Suppressor macrophage treated with lipopolysaccharide for 4 hours (primary cell): ENCODE results near the gene FCER1G.

ENCODE experiments used
- DNase-seq: peaks from one replicate; pipeline ENCODE4 v3.0.0-alpha.2; 2020

The FCER1G gene

DNA sequence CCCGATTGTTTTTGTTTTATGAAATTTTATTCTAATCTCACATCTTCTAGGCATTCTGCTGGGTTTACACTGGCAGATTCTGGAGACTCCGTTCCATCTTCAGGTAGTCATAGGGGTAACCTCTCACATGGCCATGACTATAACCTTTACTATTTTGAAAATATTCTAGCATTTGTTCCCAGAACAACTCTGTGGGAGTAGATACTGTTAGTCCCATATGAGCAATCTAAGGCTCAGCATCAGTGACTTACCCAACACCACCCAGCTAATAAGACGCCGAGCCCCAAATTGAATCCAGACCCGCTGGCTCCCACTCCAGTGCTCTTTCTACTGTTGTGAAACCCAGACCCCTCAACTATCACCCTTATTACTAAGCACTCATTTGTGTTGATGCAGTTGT lies 26.1 kb upstream of the FCER1G start:
- DNase-seq: no peak

DNA sequence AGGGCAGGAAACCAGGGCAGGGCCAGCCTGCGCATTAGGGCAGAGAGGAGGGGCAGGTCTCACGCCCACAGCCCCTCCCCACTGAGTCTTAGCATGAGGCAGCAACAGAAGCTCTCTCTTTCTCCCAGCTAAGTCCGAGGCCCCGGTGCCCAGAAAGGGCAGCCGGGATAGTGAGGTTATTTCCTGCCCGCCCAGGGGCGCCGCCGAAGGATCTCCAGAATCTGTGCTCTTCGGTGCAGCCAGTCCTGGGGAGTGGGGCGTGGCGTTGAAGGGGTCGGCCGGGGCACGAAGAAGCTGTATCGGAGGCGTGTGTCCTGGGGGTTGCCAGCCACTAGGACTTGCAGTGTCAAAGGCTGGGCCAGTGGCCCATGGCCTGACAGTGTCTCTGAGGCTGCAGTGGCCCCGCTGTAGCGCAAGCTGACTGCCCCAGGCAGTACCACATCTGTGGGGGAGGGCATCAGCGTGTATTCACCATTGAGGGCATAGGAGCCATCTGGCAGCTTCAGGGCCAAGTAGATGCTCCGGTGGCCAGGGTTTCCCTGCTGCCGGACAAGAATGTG lies 24.1 kb upstream of the FCER1G start:
- DNase-seq: no peak

DNA sequence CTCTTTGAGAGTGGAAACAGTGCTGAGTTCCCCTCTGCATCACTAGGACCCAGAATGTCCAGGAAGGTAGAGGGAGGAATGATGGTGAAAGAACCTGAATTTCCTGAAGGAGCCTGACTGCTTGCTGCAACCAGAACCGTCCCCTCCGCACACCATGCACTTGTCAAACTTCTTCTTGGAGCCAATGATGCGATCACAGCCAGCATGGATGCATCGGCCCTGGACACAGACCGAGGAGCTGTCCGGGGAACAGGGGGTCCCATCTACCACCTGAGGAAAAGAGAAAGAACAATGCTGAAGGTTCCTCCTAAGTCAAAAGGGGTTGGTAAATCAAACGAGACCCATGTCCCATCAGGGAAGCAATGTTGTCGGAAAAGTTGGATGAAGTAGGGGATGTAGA lies 23.1 kb upstream of the FCER1G start:
- no peak for DNase-seq

DNA sequence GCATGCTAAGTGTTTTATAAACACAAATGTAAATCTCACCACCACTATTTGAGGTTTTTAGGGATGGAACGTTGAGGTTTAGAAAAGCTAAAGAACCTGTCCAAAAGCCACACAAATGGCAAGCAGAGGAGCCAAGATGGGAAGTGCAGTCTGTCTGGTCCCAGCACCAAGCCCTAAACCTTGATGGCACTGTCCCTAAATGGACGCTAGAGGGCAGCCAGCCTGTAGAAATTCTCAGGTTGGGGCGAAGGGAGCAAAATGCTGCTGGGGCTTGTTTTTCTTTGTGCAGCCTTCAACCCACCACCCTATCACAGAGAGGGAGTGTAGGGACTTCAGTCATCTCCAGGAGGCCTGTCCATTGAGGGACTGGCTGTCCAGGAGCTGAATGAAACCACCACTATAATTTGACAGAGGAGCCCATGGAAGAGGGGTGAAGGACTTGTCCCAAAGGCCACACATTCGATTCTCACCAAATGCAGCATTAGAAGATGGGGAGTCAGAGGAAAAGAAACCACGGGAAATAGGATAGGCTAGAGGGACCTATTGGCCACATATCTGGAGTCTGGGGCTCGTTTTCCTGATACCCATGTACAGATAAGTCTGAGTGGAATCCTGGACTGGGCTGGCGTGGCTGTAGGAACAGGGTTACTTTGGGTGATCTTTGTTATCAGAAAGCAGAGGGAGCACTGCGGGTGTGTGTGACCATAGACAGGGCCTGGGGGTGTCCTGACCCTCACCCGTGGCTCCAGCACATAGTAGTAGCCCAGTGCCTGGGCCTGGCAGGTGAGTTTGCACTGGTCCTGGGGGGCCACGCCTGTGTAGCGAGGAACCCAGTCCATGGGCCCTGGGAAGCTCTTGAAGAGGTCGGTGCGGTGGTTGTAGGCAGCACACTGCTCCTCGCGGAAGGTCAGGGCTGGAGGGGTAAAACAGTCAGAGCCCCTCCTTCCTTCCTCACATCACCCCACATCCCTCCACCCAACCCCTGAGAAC lies 22.3 kb upstream of the FCER1G start:
- peak; percentile 84 for DNase-seq

DNA sequence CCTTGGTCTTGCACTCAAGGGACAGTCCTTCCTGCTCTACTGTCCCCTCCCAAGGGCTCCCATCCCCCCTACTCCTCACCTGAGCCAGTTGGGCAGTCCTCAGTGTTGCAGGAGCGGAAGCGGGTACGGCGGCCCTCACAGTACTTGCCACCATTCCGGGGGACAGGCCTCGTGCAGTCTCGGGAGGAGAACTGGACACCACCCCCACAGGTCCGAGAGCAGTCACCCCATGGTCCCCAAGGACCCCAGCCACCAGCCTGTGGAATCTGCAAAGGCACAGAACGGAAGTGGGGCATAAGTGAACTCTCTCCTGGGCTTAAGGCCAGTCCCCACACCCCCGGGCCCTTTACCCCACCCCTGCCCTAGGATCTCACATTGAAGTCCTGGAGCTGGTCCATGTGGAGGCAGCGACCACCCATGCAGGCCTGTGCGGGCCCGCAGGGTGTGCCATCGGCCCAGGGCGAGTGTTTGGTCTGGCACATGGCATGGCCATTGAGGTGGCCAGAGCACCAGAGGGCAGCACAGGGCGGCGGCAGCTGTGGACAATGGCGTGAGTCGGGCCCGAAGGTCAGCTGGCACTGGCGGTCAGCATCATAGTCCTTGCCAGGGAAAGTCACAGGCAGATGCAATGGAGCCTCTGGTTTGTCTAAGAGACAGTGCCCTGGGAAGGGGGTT lies 21.4 kb upstream of the FCER1G start:
- no peak for DNase-seq

DNA sequence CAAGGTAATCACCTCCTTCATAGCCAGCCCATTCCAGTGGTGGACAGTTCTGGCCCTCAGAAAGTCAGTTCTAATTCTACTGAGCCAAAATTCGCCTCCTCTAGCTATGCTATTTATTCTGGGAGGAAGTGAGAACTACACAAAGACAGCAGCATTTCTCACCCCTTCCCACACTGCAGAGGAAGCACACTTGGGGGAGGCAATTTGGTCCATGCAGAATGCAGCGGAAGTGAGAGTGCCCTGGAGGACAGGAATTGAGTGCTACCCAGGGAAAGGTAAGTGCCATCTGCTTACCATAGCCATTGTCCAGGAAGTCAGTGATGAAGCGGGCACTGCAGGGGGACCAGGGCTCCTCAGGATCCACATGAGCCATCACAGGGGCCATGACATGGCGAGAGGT lies 19.9 kb upstream of the FCER1G start:
- peak; percentile 77 for DNase-seq

DNA sequence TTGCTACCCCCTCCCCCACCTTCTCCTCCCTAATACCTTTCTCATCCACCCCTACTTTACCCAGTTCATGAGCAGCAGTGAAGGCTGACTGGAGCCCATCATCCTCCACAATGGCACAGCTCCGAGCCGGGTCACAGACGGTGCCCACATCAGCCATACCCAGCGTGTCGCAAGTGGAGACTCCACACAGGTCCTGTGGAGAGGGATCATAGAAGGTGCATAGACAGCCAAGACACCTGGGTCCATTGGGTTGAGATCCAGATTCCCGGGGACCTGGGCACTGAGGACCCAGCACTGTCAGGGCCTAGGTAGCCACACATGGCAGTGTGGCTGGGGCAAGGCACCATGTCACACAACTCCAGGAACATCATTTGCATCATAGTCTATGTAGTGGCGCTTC lies 19.0 kb upstream of the FCER1G start:
- no peak for DNase-seq

DNA sequence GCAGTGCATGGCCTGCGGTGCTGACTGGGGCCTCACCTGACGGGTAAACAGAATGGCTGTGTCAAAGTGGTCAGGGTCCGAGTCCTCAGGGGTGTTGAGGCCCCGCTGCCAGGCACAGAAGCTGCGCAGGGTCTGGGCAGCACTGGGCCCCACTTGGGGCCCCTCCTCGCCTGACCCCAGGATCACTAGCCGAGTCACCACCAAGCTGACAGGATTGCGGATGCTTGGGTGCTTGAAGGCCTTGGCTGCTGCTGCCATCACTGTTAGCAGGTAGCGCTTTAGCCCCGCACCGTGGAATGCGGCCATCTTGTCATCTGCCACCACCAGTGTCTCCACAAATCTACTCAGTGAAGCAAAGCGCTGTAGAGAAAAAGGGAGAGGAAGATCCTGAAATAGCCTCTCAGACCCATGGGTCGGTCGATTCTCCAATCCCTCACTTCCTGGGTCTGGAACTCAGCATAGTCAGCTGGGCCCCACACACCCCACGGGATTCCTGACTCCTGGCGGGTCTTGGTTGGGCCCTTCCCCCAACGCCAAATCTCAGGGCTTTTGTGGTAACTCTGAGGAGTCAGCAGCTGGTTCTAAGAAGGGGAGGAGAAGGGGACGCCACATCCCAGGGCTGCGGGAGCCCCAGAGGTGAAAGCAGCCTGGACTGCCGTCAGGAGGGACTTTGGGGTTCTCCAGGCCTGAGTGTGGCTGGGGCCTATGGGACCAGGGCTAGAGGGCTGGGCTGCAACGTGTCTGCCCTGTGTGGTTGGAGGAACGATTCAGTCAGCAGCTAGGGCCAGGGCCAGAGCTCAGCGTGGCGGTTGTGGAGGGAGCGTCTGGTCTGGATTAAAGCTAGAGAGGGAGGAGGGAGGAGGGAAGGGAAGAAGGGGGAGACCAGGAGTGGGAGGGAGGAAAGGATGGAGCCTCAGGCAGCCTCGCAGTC lies 18.3 kb upstream of the FCER1G start:
- DNase-seq: no peak

DNA sequence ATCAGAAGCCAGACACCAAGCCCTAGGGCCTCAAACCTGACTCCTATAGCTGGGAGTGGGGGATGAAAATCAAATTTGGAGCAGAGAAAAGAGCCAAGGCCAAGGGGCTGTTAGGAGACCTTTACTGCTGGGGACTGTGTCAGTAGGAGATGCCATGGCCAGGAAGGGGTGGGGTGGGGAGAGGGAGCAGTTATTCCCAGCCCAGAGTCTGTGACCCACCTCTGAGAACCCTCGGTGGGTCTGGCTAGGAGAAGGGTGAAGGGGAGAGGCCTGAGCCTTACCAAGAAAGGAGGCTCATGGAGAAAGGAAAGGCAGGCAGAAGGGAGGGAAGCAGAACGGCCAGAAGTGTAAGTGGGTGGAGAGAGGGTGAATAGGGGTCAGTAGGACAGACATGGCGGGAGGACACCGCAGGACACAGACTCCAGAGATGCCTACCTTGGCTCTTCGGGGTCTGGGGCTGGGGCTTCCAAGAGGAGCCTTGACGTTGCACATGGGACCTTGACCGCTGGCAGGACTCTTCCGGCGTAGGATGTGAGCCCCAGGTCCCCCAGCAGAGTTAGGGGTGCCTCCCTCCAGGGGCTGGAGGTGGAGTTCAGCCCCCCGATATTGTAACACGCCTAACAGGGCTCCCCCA lies 17.4 kb upstream of the FCER1G start:
- DNase-seq: no peak

DNA sequence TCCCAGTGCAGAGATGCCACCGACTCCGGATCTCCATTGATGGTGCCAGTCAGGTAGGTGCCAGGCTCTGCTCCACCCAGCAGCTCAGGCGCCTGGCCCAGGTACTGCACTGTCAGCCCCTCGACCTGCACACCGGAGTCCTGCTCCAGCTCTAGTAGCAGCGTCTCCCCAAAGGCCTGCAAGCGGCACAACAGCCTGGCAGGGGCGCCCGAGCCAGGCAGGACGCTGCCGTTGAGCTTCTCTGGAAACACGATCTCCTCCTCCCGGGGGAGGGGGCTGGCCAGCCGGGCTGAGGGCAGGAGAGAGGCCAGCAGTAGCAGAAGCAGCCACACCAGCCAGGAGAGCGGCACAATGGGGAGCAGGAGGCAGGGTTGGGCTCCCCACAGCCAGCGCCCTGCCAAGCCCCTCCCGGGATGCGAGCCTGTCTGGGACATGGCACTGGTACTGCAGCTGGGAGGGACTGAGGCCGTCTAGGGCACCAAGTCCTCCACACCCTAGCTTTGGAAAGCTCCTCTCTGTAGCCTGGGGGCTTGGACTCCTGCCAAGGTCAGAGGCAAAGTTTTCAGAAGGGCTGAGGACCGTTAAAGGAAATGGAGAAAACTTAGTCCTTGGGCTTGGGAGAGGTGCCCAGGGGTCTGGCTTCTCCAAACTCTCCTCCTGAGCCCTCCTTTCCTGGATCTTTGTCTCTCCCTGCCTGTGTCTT lies 16.8 kb upstream of the FCER1G start:
- DNase-seq: no peak

DNA sequence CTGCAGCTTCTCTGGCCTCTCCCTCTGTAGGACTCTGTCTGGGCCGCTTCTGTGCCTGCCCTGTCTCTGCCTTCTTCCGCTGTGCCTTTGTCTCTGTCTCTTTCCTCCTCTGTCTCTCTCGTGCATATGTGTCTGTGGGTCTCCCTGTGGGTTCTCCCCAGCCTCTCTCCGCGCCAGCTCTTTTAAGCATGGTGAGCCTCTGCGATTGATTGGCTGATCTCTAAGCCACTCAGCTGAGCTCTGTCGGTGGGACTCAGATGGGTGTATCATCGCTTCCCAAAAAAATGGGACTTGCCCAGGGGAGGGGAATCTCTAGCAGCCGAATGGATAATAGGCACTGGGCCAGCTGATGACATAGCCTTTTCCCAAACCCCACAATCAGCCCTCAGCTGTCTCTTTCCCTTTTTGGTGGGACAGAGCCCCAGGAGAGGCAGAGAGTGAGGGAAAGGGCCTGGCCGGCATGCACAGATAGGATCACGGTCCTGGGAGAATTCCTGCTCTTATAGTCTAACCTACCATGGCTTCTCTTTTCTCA lies 16.1 kb upstream of the FCER1G start, which contains the start of gene ADAMTS4:
Gene ADAMTS4 (minus strand): TSS at position 158 of the 535 bp plus-strand sequence. CDS start 427 bp downstream, outside the sequence.
- no peak for DNase-seq

DNA sequence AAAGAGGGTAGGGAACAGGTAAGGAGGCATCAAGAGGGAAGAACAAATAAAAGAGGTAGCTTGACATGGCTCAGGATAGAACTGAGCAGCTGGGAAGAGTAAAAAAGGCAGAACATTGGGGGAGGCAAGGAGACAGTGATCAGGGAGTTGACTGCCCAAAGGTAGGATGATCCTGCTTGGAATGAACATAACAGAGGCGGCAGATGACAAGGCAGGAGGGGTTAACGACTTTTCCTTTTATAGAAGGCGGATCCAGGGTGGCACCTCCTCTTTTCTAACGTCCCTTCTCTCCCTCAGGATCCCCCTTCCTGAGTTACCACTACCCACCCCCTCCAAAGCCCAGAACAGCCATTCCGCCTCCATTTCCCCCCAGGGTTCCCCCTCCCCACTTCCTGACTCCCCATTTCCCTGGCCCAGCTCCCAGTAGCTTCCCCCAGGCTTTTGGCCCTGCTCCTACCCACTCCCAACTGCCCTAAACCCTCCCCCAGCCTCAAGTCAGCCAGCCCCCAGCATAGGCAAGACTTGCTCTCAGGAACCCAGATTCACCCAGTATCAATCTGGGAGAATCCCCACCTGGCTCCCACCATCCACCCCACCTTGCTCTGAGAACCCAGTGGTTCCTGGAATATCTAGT lies 15.5 kb upstream of the FCER1G start:
- DNase-seq: no peak

DNA sequence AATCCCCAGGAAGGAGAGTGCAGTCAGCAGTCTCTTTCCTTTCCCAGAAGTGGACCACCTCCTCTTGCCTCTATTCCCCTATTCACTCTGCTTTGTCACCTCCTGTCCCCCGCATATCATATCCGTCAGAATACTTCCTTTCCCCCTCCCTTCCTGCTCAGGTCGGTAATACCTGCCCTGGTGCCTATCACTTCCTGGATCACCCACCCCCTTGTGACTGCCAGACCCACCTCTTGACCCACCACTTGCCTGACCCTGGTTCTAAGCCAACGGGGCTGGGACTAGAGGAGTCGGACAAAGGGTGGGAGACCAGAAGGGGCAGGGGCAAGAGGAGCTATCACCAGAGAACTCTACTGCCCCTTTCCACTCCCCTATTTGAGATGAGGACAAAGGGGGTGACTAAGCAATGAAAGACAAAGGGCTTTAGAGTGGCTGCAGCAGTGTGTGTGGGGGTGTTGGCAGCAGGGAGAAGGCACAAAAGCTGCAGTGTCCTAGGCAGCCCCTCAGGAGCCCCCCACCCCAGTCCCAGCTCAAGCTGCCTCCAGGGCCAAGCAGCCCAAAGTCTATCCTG lies 14.6 kb upstream of the FCER1G start:
- no peak for DNase-seq

DNA sequence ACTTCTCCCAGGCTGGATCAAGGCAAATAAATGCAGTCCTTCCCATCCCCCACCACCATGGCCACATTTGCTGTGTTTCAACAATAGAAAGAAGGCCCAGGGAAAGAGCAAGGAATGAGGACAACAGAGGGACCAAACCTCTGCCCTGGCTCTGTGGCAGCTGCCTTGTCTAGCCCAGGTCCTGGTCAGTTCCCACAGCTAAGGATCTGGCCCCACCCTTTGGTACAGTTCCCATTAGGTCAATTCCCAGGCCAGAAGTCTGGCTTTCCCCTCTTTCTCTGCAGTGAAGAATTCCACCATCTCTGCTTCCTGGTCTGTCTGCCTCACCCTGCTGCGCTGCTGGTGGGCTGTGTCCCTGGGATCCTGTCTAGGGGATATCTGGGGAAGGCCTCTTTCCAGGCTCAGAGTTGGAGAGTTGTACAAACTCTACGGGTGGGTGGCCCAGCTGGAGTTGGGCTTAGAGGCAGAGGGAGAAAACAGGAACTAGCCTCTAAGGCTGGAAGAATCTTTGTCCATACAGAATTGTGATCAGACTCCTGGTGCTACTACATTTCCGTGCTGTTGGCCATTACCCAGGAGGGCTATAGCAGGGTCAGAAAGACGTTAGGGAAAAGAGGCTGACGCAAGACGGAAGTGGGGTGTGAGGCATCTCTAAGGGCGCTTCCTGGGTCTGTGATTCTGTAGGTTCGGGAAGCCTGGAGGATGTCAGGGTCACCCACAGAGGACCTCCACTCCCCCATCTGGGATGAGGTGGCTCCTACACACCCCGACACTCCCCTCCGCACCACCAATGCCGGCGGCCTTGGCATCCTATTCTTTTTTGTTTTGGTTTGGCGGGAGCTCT lies 13.9 kb upstream of the FCER1G start:
- peak; percentile 61 for DNase-seq

DNA sequence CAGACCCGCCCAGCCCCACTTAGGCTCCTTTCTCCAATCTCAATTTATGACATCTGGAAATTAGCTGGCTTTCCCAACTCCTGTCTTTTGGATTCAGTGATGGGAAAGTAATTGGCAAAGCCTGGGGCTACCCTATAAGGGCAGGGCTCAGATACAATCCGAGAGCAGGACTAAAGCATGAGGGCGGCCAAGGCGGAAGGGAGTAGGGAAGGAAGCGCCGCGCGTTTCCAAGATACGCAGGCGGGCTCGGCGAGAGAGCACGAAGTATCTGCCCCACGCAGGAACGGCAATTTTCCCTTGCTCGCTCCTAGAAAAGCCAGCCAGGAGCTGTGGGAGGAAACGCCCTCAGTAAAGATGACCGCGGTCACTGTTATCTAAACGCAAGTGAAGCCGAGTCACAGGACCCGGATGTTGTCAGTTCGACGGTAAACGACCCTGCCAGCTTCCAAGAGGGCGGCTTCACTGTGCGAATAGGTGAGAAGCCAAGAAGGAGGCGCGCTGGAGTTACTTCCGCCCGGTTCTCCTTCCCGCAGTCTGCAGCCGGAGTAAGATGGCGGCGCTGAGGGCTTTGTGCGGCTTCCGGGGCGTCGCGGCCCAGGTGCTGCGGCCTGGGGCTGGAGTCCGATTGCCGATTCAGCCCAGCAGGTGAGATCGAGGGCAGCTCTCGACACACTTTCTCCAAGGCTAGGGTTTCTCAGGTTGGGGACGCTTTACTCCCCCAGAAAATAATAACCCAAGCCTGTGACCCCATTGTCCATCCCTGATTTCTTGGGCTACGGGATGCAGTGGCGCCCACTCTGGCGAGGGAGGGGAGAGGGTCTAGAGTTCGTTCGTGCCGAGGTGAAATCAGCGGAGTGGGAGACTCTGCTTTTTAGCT lies 13.0 kb upstream of the FCER1G start, which contains the start of gene NDUFS2:
Gene NDUFS2 (plus strand): TSS at position 532 of the 877 bp plus-strand sequence. CDS start 19 bp downstream, at position 551.
- peak; percentile 98 for DNase-seq

DNA sequence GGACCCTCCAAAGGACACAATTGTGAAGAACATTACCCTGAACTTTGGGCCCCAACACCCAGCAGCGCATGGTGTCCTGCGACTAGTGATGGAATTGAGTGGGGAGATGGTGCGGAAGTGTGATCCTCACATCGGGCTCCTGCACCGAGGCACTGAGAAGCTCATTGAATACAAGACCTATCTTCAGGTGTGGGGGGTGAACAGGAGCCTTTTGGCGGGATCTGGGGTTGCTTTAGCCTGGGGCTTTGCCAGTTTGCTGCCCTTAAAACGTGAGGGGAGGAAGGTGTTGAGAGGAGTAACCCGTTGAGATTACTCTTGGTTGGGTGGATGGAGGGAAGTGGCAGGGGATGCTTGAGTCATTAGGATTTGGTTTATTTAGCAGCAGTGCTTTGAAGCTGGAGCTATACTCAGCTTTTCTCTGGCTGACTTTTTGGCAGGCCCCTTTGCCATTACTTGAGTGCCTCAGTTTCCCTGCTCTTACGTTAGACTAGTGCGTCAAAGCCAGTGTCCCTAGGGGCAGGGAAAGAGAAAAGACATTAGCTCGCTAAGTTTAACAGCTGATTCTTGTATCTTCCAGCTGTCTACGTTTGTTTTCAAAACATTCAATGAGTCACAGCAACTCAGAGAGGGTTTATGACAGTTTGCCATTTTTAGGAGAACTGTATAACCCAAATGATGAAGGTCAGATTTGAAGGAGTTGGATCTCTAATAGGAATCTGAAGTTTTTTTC lies 8.5 kb upstream of the FCER1G start:
- no peak for DNase-seq

DNA sequence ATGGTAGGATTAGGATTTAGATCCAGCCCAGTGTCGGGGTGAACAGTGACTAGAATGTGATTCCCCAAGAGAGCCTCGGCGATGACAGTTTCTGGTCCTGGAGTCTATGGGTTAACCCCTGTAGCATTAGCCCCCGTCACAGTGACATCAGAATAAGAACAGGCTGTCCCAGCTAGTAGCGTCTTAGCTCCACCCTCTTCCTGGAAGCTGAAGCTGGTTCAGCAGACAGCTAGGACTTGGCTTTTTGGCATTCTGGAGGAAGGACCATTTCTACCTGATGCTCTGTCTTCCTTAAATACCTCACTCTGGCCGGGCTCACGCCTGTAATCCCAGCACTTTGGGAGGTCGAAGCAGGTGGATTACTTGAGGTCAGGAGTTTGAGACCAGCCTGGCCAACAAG lies 7.9 kb upstream of the FCER1G start:
- no peak for DNase-seq
